SK-N-SH treated with all-trans-retinoic acid at 6 μM for 48 hours (cell line): ENCODE measurements around the gene PRR35.
A peak's percentile ranks its signal among the peaks of the same experiment; 100 is the strongest.

Source experiments
- ATAC-seq: fragments of 200-7000 bp; cut with Tn5 transposase; 3 replicates; pipeline ENCODE4 v1.9.1; 2020; ENCODE audit warnings: mild to moderate bottlenecking, moderate library complexity
- ARNTL ChIP-seq: fragments of 450-650 bp; formaldehyde crosslinking; IDR thresholded peaks from 2 replicates; pipeline ENCODE4 v1.5.0; 2020; ENCODE audit warnings: low read depth, mild to moderate bottlenecking, moderate library complexity, borderline replicate concordance
- BACH2 ChIP-seq: fragments of 250-450 bp; sonication (Bioruptor Pico); IDR thresholded peaks from 2 replicates; pipeline ENCODE4 v1.9.0; 2021; ENCODE audit warnings: mild to moderate bottlenecking, borderline replicate concordance
- CSDC2 ChIP-seq: fragments of 250-450 bp; sonication (Bioruptor Pico); IDR thresholded peaks from 2 replicates; pipeline ENCODE4 v1.5.0; 2020; ENCODE audit warnings: mild to moderate bottlenecking, moderate library complexity
- ESRRG ChIP-seq: fragments of 250-450 bp; sonication (Bioruptor Pico); IDR thresholded peaks from 2 replicates; pipeline ENCODE4 v1.6.1; 2021; ENCODE audit warnings: mild to moderate bottlenecking
- GLIS3 ChIP-seq: fragments of 250-450 bp; sonication (Bioruptor Pico); IDR thresholded peaks from 2 replicates; pipeline ENCODE4 v1.5.0; 2020; ENCODE audit warnings: mild to moderate bottlenecking, moderate library complexity
- ISL1 ChIP-seq: fragments of 250-450 bp; sonication (Bioruptor Pico); IDR thresholded peaks from 2 replicates; pipeline ENCODE4 v2.1.2; 2022; ENCODE audit warnings: mild to moderate bottlenecking, moderate library complexity
- OSR1 ChIP-seq: fragments of 250-450 bp; sonication (Bioruptor Pico); IDR thresholded peaks from 2 replicates; pipeline ENCODE4 v1.8.0; 2022; ENCODE audit warnings: moderate library complexity, mild to moderate bottlenecking, inconsistent platforms
- PPARA ChIP-seq: fragments of 250-450 bp; sonication (Bioruptor Pico); IDR thresholded peaks from 2 replicates; pipeline ENCODE4 v1.5.0; 2020; ENCODE audit warnings: mild to moderate bottlenecking, borderline replicate concordance
- RARB ChIP-seq: fragments of 250-450 bp; sonication (Bioruptor Pico); IDR thresholded peaks from 2 replicates; pipeline ENCODE4 v1.8.0; 2021; ENCODE audit warnings: mild to moderate bottlenecking, moderate library complexity
- SNAI2 ChIP-seq: fragments of 250-450 bp; sonication (Bioruptor Pico); IDR thresholded peaks from 2 replicates; pipeline ENCODE4 v1.5.0; 2020; ENCODE audit warnings: mild to moderate bottlenecking, moderate library complexity
- TCF4 ChIP-seq: fragments of 250-450 bp; sonication (Bioruptor Pico); IDR thresholded peaks from 2 replicates; pipeline ENCODE4 v1.8.0; 2021; ENCODE audit warnings: mild to moderate bottlenecking, moderate library complexity, borderline replicate concordance
- TOX ChIP-seq: fragments of 250-450 bp; sonication (Bioruptor Pico); IDR thresholded peaks from 2 replicates; pipeline ENCODE4 v1.8.0; 2021; ENCODE audit warnings: mild to moderate bottlenecking, moderate library complexity, borderline replicate concordance
- ZC3H10 ChIP-seq: fragments of 250-450 bp; sonication (Bioruptor Pico); IDR thresholded peaks from 2 replicates; pipeline ENCODE4 v1.5.1; 2021; ENCODE audit warnings: mild to moderate bottlenecking, moderate library complexity
- ZFP3 ChIP-seq: fragments of 250-450 bp; sonication (Bioruptor Pico); IDR thresholded peaks from 2 replicates; pipeline ENCODE4 v1.5.0; 2020; ENCODE audit warnings: mild to moderate bottlenecking, moderate library complexity
- ZFP30 ChIP-seq: fragments of 450-650 bp; formaldehyde crosslinking; IDR thresholded peaks from 2 replicates; pipeline ENCODE4 v1.5.0; 2022; ENCODE audit warnings: mild to moderate bottlenecking, moderate library complexity
- ZNF565 ChIP-seq: fragments of 450-650 bp; formaldehyde crosslinking; conservative IDR thresholded peaks from 2 replicates; pipeline ENCODE4 v1.5.0; 2020; ENCODE audit warnings: low read depth, mild to moderate bottlenecking, moderate library complexity
- ZNF8 ChIP-seq: fragments of 450-650 bp; formaldehyde crosslinking; IDR thresholded peaks from 2 replicates; pipeline ENCODE4 v1.5.0; 2020; ENCODE audit warnings: mild to moderate bottlenecking, moderate library complexity
- TF ChIP-seq, protein P1 (sequence below): fragments of 250-450 bp; sonication (Bioruptor Pico); IDR thresholded peaks from 2 replicates; pipeline ENCODE4 v1.8.0; 2020; ENCODE audit warnings: mild to moderate bottlenecking, moderate library complexity, borderline replicate concordance
- TF ChIP-seq, protein P2 (sequence below): fragments of 250-450 bp; sonication (Bioruptor Pico); IDR thresholded peaks from 2 replicates; pipeline ENCODE4 v1.5.1; 2020; ENCODE audit warnings: low read depth, mild to moderate bottlenecking, moderate library complexity
- TF ChIP-seq, protein P3 (sequence below): fragments of 250-450 bp; sonication (Bioruptor Pico); IDR thresholded peaks from 2 replicates; pipeline ENCODE4 v1.5.1; 2021; ENCODE audit warnings: mild to moderate bottlenecking, moderate library complexity
- TF ChIP-seq, protein P4 (sequence below): fragments of 250-450 bp; sonication (Bioruptor Pico); IDR thresholded peaks from 2 replicates; pipeline ENCODE4 v1.8.0; 2021; ENCODE audit warnings: low read depth, mild to moderate bottlenecking, moderate library complexity, borderline replicate concordance

The PRR35 gene

DNA sequence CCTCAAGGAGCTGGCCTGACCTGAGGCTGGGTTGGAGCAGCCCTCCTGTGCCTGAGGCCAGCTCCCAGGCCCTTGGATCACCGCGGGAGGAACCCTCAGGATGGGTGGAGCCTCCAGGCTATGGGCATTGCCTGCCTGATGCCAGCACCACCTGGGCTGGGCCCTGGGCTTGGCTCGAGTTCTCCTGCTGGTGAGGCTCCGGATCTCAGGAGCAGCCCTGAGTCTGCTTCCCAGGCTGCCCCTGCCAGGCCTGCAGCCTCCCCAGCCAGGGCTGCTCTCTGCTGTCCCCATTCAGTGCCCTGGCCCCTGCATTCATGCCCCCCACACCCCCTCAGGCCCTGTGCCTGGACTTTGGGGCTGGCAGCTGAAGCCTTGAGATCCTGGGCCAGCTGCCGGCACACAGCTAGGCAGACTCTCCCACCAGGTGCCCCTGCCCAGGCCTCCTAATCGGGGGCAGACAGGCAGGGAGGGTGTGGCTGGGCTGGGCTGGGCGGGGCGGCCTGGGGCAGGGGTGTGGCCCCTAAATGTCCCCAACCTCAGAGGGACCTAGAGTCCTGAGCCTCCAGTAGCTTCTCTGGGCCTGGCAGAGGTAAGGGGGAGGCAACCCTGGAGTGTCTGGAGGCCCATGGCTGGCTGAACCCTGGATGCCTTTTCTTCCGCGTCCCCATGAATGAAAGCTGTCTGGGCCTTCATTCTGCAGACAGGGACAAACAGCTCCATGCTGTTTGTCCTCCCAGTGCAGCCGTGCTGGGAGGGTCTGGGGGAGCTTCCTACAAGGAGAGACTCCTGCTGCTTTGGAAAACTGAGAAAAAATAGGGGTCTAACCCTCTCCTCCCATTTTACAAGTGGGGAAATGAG is 8.4 kb downstream of the PRR35 start:
- no peak for ATAC-seq
- TF ChIP-seq ARNTL (no peak), ZNF565 (CRISPR knock-in tag) (no peak), OSR1 (CRISPR knock-in tag) (no peak)

DNA sequence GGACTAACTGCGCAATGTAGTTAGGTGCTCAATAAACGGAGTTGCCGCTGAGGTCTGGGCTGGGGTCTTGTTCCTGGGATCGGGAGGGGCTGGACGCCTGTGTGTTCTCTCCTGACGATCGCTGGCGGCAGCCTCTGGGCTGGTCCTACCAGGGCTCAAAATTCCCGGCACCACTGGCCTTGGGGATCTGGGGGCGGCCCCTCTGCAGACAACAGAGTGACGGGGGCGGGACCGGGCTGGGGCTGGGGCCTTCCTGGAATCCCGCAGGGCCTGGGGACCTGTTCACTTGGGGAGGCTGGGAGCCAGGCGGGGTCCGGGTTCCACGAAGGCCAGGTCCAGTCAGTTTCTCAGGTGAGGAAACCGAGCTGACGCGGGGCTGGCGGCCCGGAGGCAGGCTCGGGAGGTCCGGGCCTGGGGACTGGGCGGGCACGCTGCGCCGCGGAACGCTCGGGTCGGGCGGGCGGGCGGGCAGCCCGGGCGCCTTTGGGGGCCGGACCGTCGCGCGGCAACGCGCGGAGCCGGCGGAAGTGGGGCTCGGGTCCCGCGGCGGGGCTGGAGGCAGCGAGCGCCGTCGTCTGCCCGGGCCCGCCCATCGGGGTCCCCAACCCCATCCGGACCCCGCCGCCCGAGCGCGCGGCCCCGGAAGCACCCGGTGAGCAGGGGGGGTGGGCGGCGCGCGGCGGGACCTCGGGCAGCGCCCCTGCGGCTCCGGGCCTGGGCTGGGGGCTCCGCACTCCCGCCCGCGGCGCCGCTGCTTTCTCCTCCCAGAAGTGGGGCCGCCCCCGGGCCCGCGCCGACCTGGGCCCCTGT is 9.5 kb downstream of the PRR35 start, which contains the start of gene PIGQ:
TSS of gene PIGQ (plus strand) at position 524 of the 810 bp plus-strand sequence. CDS start 4,107 bp downstream, outside the sequence.
- TF ChIP-seq, protein P1, sequence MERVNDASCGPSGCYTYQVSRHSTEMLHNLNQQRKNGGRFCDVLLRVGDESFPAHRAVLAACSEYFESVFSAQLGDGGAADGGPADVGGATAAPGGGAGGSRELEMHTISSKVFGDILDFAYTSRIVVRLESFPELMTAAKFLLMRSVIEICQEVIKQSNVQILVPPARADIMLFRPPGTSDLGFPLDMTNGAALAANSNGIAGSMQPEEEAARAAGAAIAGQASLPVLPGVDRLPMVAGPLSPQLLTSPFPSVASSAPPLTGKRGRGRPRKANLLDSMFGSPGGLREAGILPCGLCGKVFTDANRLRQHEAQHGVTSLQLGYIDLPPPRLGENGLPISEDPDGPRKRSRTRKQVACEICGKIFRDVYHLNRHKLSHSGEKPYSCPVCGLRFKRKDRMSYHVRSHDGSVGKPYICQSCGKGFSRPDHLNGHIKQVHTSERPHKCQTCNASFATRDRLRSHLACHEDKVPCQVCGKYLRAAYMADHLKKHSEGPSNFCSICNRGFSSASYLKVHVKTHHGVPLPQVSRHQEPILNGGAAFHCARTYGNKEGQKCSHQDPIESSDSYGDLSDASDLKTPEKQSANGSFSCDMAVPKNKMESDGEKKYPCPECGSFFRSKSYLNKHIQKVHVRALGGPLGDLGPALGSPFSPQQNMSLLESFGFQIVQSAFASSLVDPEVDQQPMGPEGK (CRISPR knock-in tag), result no peak
- no peak for TF ChIP-seq ISL1
- no peak for TF ChIP-seq ZFP30
- TF ChIP-seq ZFP3, result no peak
- TF ChIP-seq TCF4, result no peak
- TF ChIP-seq RARB (CRISPR knock-in tag), result no peak
- TF ChIP-seq ESRRG (CRISPR knock-in tag), result no peak
- TF ChIP-seq ARNTL, result no peak
- TF ChIP-seq, protein P2, sequence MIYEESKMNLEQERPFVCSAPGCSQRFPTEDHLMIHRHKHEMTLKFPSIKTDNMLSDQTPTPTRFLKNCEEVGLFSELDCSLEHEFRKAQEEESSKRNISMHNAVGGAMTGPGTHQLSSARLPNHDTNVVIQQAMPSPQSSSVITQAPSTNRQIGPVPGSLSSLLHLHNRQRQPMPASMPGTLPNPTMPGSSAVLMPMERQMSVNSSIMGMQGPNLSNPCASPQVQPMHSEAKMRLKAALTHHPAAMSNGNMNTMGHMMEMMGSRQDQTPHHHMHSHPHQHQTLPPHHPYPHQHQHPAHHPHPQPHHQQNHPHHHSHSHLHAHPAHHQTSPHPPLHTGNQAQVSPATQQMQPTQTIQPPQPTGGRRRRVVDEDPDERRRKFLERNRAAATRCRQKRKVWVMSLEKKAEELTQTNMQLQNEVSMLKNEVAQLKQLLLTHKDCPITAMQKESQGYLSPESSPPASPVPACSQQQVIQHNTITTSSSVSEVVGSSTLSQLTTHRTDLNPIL (CRISPR knock-in tag), result no peak
- TF ChIP-seq, all 23 proteins: peak for 0
- ATAC-seq, result peak; percentile 63

DNA sequence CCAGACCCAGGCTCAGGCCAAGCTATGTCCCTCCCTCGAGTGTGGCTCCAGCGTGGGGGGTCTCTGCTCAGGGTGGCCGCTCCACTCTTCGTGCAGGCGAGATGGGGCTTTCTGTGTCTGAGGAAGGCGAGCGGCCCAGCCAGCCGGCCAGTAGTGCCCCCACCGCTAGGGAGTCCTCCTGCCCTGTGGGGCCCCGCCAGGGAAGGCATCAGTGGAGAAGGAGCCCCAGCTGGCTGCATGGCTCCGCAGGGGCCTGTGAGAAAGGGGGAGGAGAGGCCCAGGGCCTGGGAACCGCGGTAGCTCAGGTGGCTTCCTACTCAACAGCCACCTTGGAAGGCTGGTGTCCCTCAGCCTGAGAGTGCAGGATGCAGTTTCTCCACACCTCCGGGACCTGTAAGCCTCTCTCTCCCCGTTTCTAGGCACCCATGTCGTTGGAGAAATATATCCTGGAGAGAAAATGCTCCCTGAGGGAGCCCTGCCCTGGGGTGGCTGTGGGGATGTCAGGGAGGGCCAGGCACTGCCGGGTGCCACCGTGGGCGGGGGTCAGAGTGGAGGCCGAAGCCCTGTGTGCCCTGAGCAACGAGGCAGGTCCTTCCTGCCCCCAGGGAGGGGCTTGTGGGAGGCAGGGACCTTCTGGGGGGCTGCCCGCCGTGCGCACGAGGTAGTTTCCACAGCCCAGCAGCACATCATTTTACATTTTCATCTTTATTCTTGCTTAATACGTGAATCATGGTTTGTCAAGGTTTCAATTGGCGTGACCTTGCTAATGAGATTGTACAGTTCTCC is 12.9 kb downstream of the PRR35 start:
- TF ChIP-seq RARB (CRISPR knock-in tag), result no peak
- TF ChIP-seq ZC3H10, result no peak
- TF ChIP-seq CSDC2, result no peak
- TF ChIP-seq, protein P3, sequence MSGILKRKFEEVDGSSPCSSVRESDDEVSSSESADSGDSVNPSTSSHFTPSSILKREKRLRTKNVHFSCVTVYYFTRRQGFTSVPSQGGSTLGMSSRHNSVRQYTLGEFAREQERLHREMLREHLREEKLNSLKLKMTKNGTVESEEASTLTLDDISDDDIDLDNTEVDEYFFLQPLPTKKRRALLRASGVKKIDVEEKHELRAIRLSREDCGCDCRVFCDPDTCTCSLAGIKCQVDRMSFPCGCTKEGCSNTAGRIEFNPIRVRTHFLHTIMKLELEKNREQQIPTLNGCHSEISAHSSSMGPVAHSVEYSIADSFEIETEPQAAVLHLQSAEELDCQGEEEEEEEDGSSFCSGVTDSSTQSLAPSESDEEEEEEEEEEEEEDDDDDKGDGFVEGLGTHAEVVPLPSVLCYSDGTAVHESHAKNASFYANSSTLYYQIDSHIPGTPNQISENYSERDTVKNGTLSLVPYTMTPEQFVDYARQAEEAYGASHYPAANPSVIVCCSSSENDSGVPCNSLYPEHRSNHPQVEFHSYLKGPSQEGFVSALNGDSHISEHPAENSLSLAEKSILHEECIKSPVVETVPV (CRISPR knock-in tag), result no peak
- TF ChIP-seq SNAI2 (CRISPR knock-in tag), result no peak
- TF ChIP-seq ISL1, result no peak
- TF ChIP-seq TCF4, result no peak
- TF ChIP-seq ESRRG (CRISPR knock-in tag), result no peak
- TF ChIP-seq BACH2 (CRISPR knock-in tag), result no peak
- TF ChIP-seq ZNF8 (CRISPR knock-in tag), result no peak
- no peak for TF ChIP-seq PPARA
- TF ChIP-seq ZFP30, result no peak
- TF ChIP-seq GLIS3 (CRISPR knock-in tag), result no peak
- TF ChIP-seq, protein P4, sequence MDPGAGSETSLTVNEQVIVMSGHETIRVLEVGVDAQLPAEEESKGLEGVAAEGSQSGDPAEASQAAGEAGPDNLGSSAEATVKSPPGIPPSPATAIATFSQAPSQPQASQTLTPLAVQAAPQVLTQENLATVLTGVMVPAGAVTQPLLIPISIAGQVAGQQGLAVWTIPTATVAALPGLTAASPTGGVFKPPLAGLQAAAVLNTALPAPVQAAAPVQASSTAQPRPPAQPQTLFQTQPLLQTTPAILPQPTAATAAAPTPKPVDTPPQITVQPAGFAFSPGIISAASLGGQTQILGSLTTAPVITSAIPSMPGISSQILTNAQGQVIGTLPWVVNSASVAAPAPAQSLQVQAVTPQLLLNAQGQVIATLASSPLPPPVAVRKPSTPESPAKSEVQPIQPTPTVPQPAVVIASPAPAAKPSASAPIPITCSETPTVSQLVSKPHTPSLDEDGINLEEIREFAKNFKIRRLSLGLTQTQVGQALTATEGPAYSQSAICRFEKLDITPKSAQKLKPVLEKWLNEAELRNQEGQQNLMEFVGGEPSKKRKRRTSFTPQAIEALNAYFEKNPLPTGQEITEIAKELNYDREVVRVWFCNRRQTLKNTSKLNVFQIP (CRISPR knock-in tag), result no peak
- no peak for TF ChIP-seq TOX (CRISPR knock-in tag)
- TF ChIP-seq, protein P2 (CRISPR knock-in tag), result no peak
- TF ChIP-seq, all 23 proteins: peak for 0
- no peak for ATAC-seq
